GM23338 (cell line): ENCODE measurements around the gene STIL. TPM values are rescaled to one million over a fixed set of nuclear protein-coding genes. Genes with fewer than 3 reads are reported as not detected.

Experiments used
- ATAC-seq: fragments of 200-7000 bp; cut with Tn5 transposase; 3 replicates; pipeline ENCODE4 v1.9.1; 2020
- DNase-seq: peaks from one replicate; pipeline ENCODE4 v3.0.0-alpha.2; 2015; ENCODE audit warnings: low spot score
- H2AFZ ChIP-seq: fragments of 200-600 bp; sonication (generic); 2 replicates; pipeline ENCODE4 v1.8.0; 2016; ENCODE audit warnings: antibody characterized with exemption, mild to moderate bottlenecking, moderate library complexity
- H3F3A ChIP-seq: fragments of 200-600 bp; sonication (generic); replicated peaks from 2 replicates; pipeline ENCODE4 v1.8.0; 2017; ENCODE audit warnings: antibody characterized with exemption, mixed run types, low read depth
- H3K27ac ChIP-seq: fragments of 200-600 bp; sonication (generic); 2 replicates; pipeline ENCODE4 v1.6.1; 2016; ENCODE audit warnings: low read depth
- H3K27me3 ChIP-seq: fragments of 200-600 bp; sonication (generic); 2 replicates; pipeline ENCODE4 v1.8.0; 2016; ENCODE audit warnings: mild to moderate bottlenecking, mixed run types, moderate library complexity; ENCODE audit not compliant: insufficient read depth
- H3K36me3 ChIP-seq: fragments of 200-600 bp; sonication (generic); 2 replicates; pipeline ENCODE4 v1.8.0; 2016; ENCODE audit warnings: mild to moderate bottlenecking; ENCODE audit not compliant: insufficient read depth
- H3K4me1 ChIP-seq: fragments of 200-600 bp; sonication (generic); 2 replicates; pipeline ENCODE4 v1.8.0; 2016; ENCODE audit warnings: mild to moderate bottlenecking, moderate library complexity; ENCODE audit not compliant: insufficient read depth
- H3K4me2 ChIP-seq: fragments of 200-600 bp; sonication (generic); 2 replicates; pipeline ENCODE4 v1.7.1; 2017; ENCODE audit warnings: mixed run types
- H3K4me3 ChIP-seq: fragments of 200-600 bp; sonication (generic); 2 replicates; pipeline ENCODE4 v1.6.1; 2016; ENCODE audit warnings: mixed run types
- H3K79me2 ChIP-seq: fragments of 200-600 bp; sonication (generic); replicated peaks from 2 replicates; pipeline ENCODE4 v1.8.0; 2017; ENCODE audit warnings: mild to moderate bottlenecking; ENCODE audit not compliant: insufficient read depth
- H3K9me2 ChIP-seq: fragments of 200-600 bp; sonication (generic); 2 replicates; pipeline ENCODE4 v1.8.0; 2017; ENCODE audit not compliant: insufficient read depth
- H4K20me1 ChIP-seq: fragments of 200-600 bp; sonication (generic); replicated peaks from 2 replicates; pipeline ENCODE4 v1.8.0; 2017; ENCODE audit warnings: mild to moderate bottlenecking; ENCODE audit not compliant: insufficient read depth
- H3K27ac Mint-ChIP-seq: 2 replicates; pipeline ENCODE4 v1.8.0; 2020; ENCODE audit warnings: inconsistent platforms, mild to moderate bottlenecking, moderate library complexity, mixed read lengths
- H3K27me3 Mint-ChIP-seq: 3 replicates; pipeline ENCODE4 v1.8.0; 2022; ENCODE audit warnings: low read depth, mild to moderate bottlenecking, moderate library complexity, mixed read lengths, inconsistent platforms; ENCODE audit not compliant: insufficient read depth, poor library complexity
- H3K36me3 Mint-ChIP-seq: 3 replicates; pipeline ENCODE4 v1.8.0; 2021; ENCODE audit warnings: low read depth, mild to moderate bottlenecking, inconsistent platforms, moderate library complexity, mixed read lengths
- H3K4me1 Mint-ChIP-seq: 3 replicates; pipeline ENCODE4 v1.8.0; 2020; ENCODE audit warnings: mild to moderate bottlenecking, inconsistent platforms, mixed read lengths
- H3K4me3 Mint-ChIP-seq: 3 replicates; pipeline ENCODE4 v1.8.0; 2021; ENCODE audit warnings: moderate library complexity, mild to moderate bottlenecking, inconsistent platforms, mixed read lengths
- H3K9me3 Mint-ChIP-seq: 3 replicates; pipeline ENCODE4 v1.8.0; 2020; ENCODE audit warnings: moderate library complexity, mild to moderate bottlenecking, inconsistent platforms, mixed read lengths
- ETS1 ChIP-seq: IDR thresholded peaks from 2 replicates; pipeline ENCODE4 v1.6.1; 2016; ENCODE audit warnings: antibody characterized with exemption
- EZH2phosphoT487 ChIP-seq: fragments of 200-600 bp; sonication (generic); IDR thresholded peaks from one replicate; pipeline ENCODE4 v1.8.1; 2018; ENCODE audit warnings: antibody characterized with exemption; ENCODE audit not compliant: unreplicated experiment
- NANOG ChIP-seq: IDR thresholded peaks from 2 replicates; pipeline ENCODE4 v1.6.1; 2016; ENCODE audit warnings: antibody characterized with exemption, borderline replicate concordance
- POLR2AphosphoS5 ChIP-seq: IDR thresholded peaks from 2 replicates; pipeline ENCODE4 v1.6.1; 2016; ENCODE audit warnings: antibody characterized with exemption, low read depth
- STAT1 ChIP-seq: IDR thresholded peaks from one replicate; pipeline ENCODE4 v1.6.1; 2016; ENCODE audit warnings: antibody characterized with exemption; ENCODE audit not compliant: unreplicated experiment
- ZNF114 ChIP-seq: fragments of 250-450 bp; sonication (Bioruptor Pico); IDR thresholded peaks from 2 replicates; pipeline ENCODE4 v1.5.0; 2020; ENCODE audit warnings: mild to moderate bottlenecking, moderate library complexity
- ZNF331 ChIP-seq: fragments of 250-450 bp; sonication (Bioruptor Pico); IDR thresholded peaks from 2 replicates; pipeline ENCODE4 v1.5.0; 2020; ENCODE audit warnings: low read depth, mild to moderate bottlenecking, moderate library complexity
- ZNF462 ChIP-seq: fragments of 250-450 bp; sonication (Bioruptor Pico); IDR thresholded peaks from 2 replicates; pipeline ENCODE4 v1.5.0; 2020; ENCODE audit warnings: mild to moderate bottlenecking, moderate library complexity
- polyA plus RNA-seq: library from polyadenylated mRNA; unstranded; fragments of >200 nt; fragmentation: Nextera tagmentation; extraction: Ambion mirVana; gene quantifications from 2 replicates; pipeline ENCODE4 v1.2.1, GENCODE V29; 2016
- total RNA-seq: library from RNA; depleted of rRNA; stranded (reverse); fragments of >200 nt; shearing (Covaris generic); gene quantifications from 2 replicates; pipeline ENCODE4 v1.2.3, GENCODE V29; 2014
- TF ChIP-seq, protein P1 (sequence below): IDR thresholded peaks from one replicate; pipeline ENCODE4 v1.6.1; 2018; ENCODE audit warnings: antibody characterized with exemption; ENCODE audit not compliant: unreplicated experiment

Gene STIL
- total and polyA plus RNA-seq, 2 experiments from 2014 or later: 15.6 to 38.2 TPM

- TF ChIP-seq, protein P1, sequence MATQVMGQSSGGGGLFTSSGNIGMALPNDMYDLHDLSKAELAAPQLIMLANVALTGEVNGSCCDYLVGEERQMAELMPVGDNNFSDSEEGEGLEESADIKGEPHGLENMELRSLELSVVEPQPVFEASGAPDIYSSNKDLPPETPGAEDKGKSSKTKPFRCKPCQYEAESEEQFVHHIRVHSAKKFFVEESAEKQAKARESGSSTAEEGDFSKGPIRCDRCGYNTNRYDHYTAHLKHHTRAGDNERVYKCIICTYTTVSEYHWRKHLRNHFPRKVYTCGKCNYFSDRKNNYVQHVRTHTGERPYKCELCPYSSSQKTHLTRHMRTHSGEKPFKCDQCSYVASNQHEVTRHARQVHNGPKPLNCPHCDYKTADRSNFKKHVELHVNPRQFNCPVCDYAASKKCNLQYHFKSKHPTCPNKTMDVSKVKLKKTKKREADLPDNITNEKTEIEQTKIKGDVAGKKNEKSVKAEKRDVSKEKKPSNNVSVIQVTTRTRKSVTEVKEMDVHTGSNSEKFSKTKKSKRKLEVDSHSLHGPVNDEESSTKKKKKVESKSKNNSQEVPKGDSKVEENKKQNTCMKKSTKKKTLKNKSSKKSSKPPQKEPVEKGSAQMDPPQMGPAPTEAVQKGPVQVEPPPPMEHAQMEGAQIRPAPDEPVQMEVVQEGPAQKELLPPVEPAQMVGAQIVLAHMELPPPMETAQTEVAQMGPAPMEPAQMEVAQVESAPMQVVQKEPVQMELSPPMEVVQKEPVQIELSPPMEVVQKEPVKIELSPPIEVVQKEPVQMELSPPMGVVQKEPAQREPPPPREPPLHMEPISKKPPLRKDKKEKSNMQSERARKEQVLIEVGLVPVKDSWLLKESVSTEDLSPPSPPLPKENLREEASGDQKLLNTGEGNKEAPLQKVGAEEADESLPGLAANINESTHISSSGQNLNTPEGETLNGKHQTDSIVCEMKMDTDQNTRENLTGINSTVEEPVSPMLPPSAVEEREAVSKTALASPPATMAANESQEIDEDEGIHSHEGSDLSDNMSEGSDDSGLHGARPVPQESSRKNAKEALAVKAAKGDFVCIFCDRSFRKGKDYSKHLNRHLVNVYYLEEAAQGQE: no peak
- no peak for TF ChIP-seq ETS1
Measured at GRCh38 chr1:47326271-47326670, 12.3 kb upstream of the STIL start (continued).

DNA sequence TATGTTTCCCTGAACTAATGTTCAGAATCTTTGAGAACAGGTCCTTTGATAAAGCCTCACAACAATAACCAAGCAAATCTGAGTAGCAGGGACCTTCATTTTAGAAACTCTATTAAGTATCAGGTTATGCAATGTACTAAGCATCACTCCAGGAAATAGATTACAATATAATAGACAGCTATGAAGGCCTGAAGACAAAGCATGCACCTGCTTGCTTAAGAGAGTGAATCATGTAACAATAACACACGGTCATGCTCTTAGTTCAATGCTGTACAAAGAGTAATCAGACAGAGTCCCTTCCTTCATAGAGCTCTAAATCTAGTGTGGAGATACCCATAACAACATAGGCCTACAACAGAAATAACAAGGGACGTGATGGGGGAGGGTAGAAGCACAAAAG, 11.6 kb upstream of the STIL start:
- Histone ChIP-seq H3K27ac (no peak overlapping the region), H3K36me3 (no peaks in the 10 kb centered on the region), H3K4me2 (no peak overlapping the region), H3K9me2 (no peaks in the 10 kb centered on the region), H3F3A (no peaks in the 10 kb centered on the region), H3K4me1 (no peaks in the 10 kb centered on the region), H3K79me2 (no peaks in the 10 kb centered on the region), H2AFZ (no peak overlapping the region), H3K4me3 (no peak overlapping the region), H3K27me3 (no peaks in the 10 kb centered on the region), H4K20me1 (no peaks in the 10 kb centered on the region)
- H3K4me1 Mint-ChIP-seq: no peaks in the 10 kb centered on the region
- no peak overlapping the region for H3K4me3 Mint-ChIP-seq
- no peaks in the 10 kb centered on the region for H3K27me3 Mint-ChIP-seq
- no peaks in the 10 kb centered on the region for H3K36me3 Mint-ChIP-seq
- H3K9me3 Mint-ChIP-seq: no peaks in the 10 kb centered on the region
- DNase-seq (no peak), ATAC-seq (no peak)
- H3K27ac Mint-ChIP-seq: no peak overlapping the region
- TF ChIP-seq ZNF331: no peak
- TF ChIP-seq NANOG: no peak
- TF ChIP-seq, protein P1: no peak
- TF ChIP-seq POLR2AphosphoS5: no peak
- no peak for TF ChIP-seq ZNF462 (CRISPR knock-in tag)
- no peak for TF ChIP-seq ZNF114 (CRISPR knock-in tag)
- no peak for TF ChIP-seq STAT1
- no peak for TF ChIP-seq EZH2phosphoT487
